ENCODE data around the gene RNPEPL1.

DNA sequence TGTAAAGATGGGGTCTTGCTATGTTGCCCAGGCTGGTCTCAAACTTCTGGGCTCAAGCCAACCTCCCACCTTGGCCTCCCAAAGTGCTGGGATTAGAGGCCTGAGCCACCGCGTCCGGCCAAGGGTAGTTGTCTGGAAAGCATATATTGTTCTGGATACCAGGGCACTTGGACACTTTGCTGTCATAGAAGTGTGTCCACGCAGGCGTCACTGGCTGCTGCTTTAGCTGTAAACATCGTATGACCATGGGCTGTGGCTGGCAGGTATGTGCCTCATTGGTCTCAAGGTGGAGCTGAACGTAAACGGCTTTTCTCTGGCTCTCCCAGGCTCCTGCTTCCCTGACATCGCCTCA, 53.8 kb downstream of the RNPEPL1 start:
- TF ChIP-seq, protein P1, sequence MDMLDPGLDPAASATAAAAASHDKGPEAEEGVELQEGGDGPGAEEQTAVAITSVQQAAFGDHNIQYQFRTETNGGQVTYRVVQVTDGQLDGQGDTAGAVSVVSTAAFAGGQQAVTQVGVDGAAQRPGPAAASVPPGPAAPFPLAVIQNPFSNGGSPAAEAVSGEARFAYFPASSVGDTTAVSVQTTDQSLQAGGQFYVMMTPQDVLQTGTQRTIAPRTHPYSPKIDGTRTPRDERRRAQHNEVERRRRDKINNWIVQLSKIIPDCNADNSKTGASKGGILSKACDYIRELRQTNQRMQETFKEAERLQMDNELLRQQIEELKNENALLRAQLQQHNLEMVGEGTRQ (IDR thresholded peaks at IDR 0.05): no peak
- TF ChIP-seq, protein P2, sequence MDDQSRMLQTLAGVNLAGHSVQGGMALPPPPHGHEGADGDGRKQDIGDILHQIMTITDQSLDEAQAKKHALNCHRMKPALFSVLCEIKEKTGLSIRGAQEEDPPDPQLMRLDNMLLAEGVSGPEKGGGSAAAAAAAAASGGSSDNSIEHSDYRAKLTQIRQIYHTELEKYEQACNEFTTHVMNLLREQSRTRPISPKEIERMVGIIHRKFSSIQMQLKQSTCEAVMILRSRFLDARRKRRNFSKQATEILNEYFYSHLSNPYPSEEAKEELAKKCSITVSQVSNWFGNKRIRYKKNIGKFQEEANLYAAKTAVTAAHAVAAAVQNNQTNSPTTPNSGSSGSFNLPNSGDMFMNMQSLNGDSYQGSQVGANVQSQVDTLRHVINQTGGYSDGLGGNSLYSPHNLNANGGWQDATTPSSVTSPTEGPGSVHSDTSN (IDR thresholded peaks at IDR 0.05): no peak
- TF ChIP-seq POLR2A (IDR thresholded peaks at IDR 0.05; ENCODE audit: low read length): no peak
- TF ChIP-seq RFX5 (IDR thresholded peaks at IDR 0.05): no peak
- no peak for TF ChIP-seq POLR2AphosphoS2 (conservative IDR thresholded peaks at IDR 0.05; ENCODE audit: low read length)

Measured in A549 (cell line).